H1 (cell line): Measurements from ENCODE around the gene XDH.

Experiments used
- BRCA1 ChIP-seq: IDR thresholded peaks from 2 replicates; pipeline ENCODE4 v1.6.1; 2012; ENCODE audit warnings: low read depth, low read length, improper control_type of control experiment
- CREB1 ChIP-seq: IDR thresholded peaks from 2 replicates; pipeline ENCODE4 v1.6.1; 2012; ENCODE audit warnings: inconsistent platforms
- CTCF ChIP-seq, 3 experiments: IDR thresholded peaks; 1 replicate in 2 of 3; 2 replicates in 1 of 3; pipeline versions ENCODE4 v1.5.1 to v1.6.1; 2011; ENCODE audit warnings: low read length in 3 of 3, mild to moderate bottlenecking in 3 of 3, inconsistent platforms in 2 of 3, low read depth in 1 of 3, moderate library complexity in 1 of 3; ENCODE audit not compliant: insufficient read depth in 1 of 3; ENCODE audit errors: control extremely low read depth in 1 of 3
- EP300 ChIP-seq, 2 experiments: IDR thresholded peaks; 1 replicate in 1 of 2; 2 replicates in 1 of 2; pipeline ENCODE4 v1.6.1; 2011 to 2012; ENCODE audit warnings: low read depth in 2 of 2, low read length in 2 of 2, mild to moderate bottlenecking in 2 of 2, borderline replicate concordance in 1 of 2, inconsistent platforms in 1 of 2, moderate library complexity in 1 of 2
- EZH2 ChIP-seq: fragments of 200-600 bp; sonication (generic); IDR thresholded peaks from 2 replicates; pipeline ENCODE4 v1.7.1; 2012; ENCODE audit warnings: low read depth, mild to moderate bottlenecking, moderate library complexity, low read length, inconsistent platforms; ENCODE audit not compliant: severe bottlenecking
- POLR2A ChIP-seq, 2 experiments: IDR thresholded peaks; 1 replicate in 1 of 2; 2 replicates in 1 of 2; pipeline ENCODE4 v1.6.1; 2011; ENCODE audit warnings: low read depth in 2 of 2, low read length in 2 of 2, mild to moderate bottlenecking in 2 of 2; ENCODE audit errors: control extremely low read depth in 1 of 2
- POLR2AphosphoS5 ChIP-seq: IDR thresholded peaks from 2 replicates; pipeline ENCODE4 v1.6.1; 2011; ENCODE audit warnings: low read depth, low read length
- RAD21 ChIP-seq, 2 experiments: IDR thresholded peaks in 1 of 2; conservative IDR thresholded peaks in 1 of 2; 2 replicates each; pipeline ENCODE4 v1.6.1; 2011; ENCODE audit warnings: low read depth in 2 of 2, low read length in 2 of 2, improper control_type of control experiment in 1 of 2, inconsistent platforms in 1 of 2, mild to moderate bottlenecking in 1 of 2, moderate library complexity in 1 of 2
- TCF12 ChIP-seq: IDR thresholded peaks from 2 replicates; pipeline ENCODE4 v1.6.1; 2011; ENCODE audit warnings: low read depth, mild to moderate bottlenecking, low read length
- YY1 ChIP-seq: IDR thresholded peaks from 2 replicates; pipeline ENCODE4 v1.6.1; 2011; ENCODE audit warnings: low read depth, mild to moderate bottlenecking, low read length

- TF ChIP-seq CREB1 (no peak), EZH2 (no peak), RAD21 (IDR thresholded peaks at IDR 0.05 in 1 of 2, conservative IDR thresholded peaks at IDR 0.05 in 1 of 2; ENCODE audit: low read depth in 2 of 2, low read length in 2 of 2) (no peak), CTCF (IDR thresholded peaks at IDR 0.05; ENCODE audit: control extremely low read depth in 1 of 3, insufficient read depth in 1 of 3, low read depth in 1 of 3, low read length in 3 of 3) (no peak), EP300 (IDR thresholded peaks at IDR 0.05; ENCODE audit: borderline replicate concordance in 1 of 2, low read depth in 2 of 2, low read length in 2 of 2) (no peak), YY1 (no peak), TCF12 (no peak), POLR2AphosphoS5 (no peak), BRCA1 (no peak), POLR2A (IDR thresholded peaks at IDR 0.05; ENCODE audit: control extremely low read depth in 1 of 2, low read depth in 2 of 2, low read length in 2 of 2) (no peak)
These were observed 10.2 kb downstream of the XDH start for GRCh38 chr2:31404302-31404701.
